Retina (tissue), 1 donor: ENCODE data around the gene ZNF33A.
"Not testable (repeated sequence)": the region's sequence is repeated elsewhere in the genome, so short reads cannot be mapped to it uniquely, and the experiment has no call there.

Experiments
- DNase-seq: peaks from one replicate; pipeline ENCODE4 v3.0.0-alpha.2; 2016

Gene ZNF33A

GRCh38 chr10:38047666-38048065, 37.2 kb downstream of the ZNF33A start:
- no peak for DNase-seq

GRCh38 chr10:38050212-38050611, 39.7 kb downstream of the ZNF33A start:
- DNase-seq = no peak

GRCh38 chr10:38054361-38054797, 43.9 kb downstream of the ZNF33A start:
- no peak for DNase-seq

GRCh38 chr10:38055274-38055894, 44.9 kb downstream of the ZNF33A start:
- not testable (repeated sequence) for DNase-seq

- DNase-seq = not testable (repeated sequence)
These were observed 59.2 kb downstream of the ZNF33A start for GRCh38 chr10:38069663-38070062.

GRCh38 chr10:38070501-38070900, 60.0 kb downstream of the ZNF33A start:
- DNase-seq = no peak

- DNase-seq = no peak
These were observed 62.1 kb downstream of the ZNF33A start for GRCh38 chr10:38072552-38072951.

GRCh38 chr10:38076687-38077086, 66.2 kb downstream of the ZNF33A start:
- DNase-seq = no peak

GRCh38 chr10:38093318-38093717, 82.8 kb downstream of the ZNF33A start:
- not testable (repeated sequence) for DNase-seq

- DNase-seq = no peak
These were observed 83.3 kb downstream of the ZNF33A start for GRCh38 chr10:38093816-38094157.

- peak; percentile 95 for DNase-seq
These were observed 83.9 kb downstream of the ZNF33A start, which contains the start of gene ZNF37A for GRCh38 chr10:38094158-38094926. Gene ZNF37A, plus strand, starts transcription at chr10:38094337. Its CDS starts 2,281 bp downstream, at chr10:38096618.

- no peak for DNase-seq
These were observed 84.6 kb downstream of the ZNF33A start for GRCh38 chr10:38094927-38095574.

GRCh38 chr10:38102880-38103279, 92.4 kb downstream of the ZNF33A start:
- DNase-seq = no peak

- no peak for DNase-seq
These were observed 93.3 kb downstream of the ZNF33A start for GRCh38 chr10:38103756-38104155.

GRCh38 chr10:38112159-38112558, 101.7 kb downstream of the ZNF33A start:
- no peak for DNase-seq
